Spleen (tissue), 11 donors: ENCODE data around the gene NFYC. TPM values are rescaled to one million over a fixed set of nuclear protein-coding genes. Genes with fewer than 3 reads are reported as not detected.

Experiments used
- DNase-seq: peaks from one replicate; pipeline ENCODE4 v3.0.0-alpha.2; 2020
- H3K27ac ChIP-seq, 8 donors: fragments of 200-600 bp; sonication (generic) in 7 of 8; 1 replicate in 4 of 8; 2 replicates in 4 of 8; pipeline versions ENCODE4 v1.5.0 to v1.8.0; 2016 to 2021; ENCODE audit warnings: inconsistent platforms in 4 of 8, mild to moderate bottlenecking in 4 of 8, moderate library complexity in 1 of 8
- H3K27me3 ChIP-seq, 7 donors: fragments of 200-600 bp; sonication (generic) in 6 of 7; replicated peaks in 1 of 7; 1 replicate in 4 of 7; 2 replicates in 3 of 7; pipeline versions ENCODE4 v1.5.0 to v1.8.0; 2016 to 2021; ENCODE audit warnings: inconsistent platforms in 3 of 7, mild to moderate bottlenecking in 1 of 7
- H3K36me3 ChIP-seq, 6 donors: fragments of 200-600 bp; sonication (generic) in 5 of 6; 1 replicate in 4 of 6; 2 replicates in 2 of 6; pipeline versions ENCODE4 v1.5.0 to v1.8.0; 2016 to 2021; ENCODE audit warnings: inconsistent platforms in 2 of 6
- H3K4me1 ChIP-seq, 6 donors: fragments of 200-600 bp; sonication (generic) in 5 of 6; 1 replicate in 3 of 6; 2 replicates in 3 of 6; pipeline versions ENCODE4 v1.5.0 to v1.8.0; 2016 to 2021; ENCODE audit warnings: inconsistent platforms in 3 of 6
- H3K4me3 ChIP-seq, 8 donors: fragments of 200-600 bp; sonication (generic) in 7 of 8; 1 replicate in 4 of 8; 2 replicates in 4 of 8; pipeline versions ENCODE4 v1.5.0 to v1.8.0; 2016 to 2021; ENCODE audit warnings: inconsistent platforms in 4 of 8, mild to moderate bottlenecking in 4 of 8, moderate library complexity in 2 of 8
- H3K9me3 ChIP-seq, 8 donors: fragments of 200-600 bp; sonication (generic) in 7 of 8; 1 replicate in 4 of 8; 2 replicates in 4 of 8; pipeline versions ENCODE4 v1.5.0 to v1.8.0; 2016 to 2021; ENCODE audit warnings: inconsistent platforms in 4 of 8
- POLR2A ChIP-seq, 3 donors: fragments of 450-650 bp; IDR thresholded peaks; one replicate each; pipeline ENCODE4 v1.5.1; 2017; ENCODE audit warnings: antibody characterized with exemption in 3 of 3, mild to moderate bottlenecking in 1 of 3
- POLR2AphosphoS5 ChIP-seq, 3 donors: sonication (generic); formaldehyde crosslinking; IDR thresholded peaks; one replicate each; pipeline ENCODE4 v1.5.1; 2017; ENCODE audit warnings: antibody characterized with exemption in 3 of 3
- WGBS, 5 donors: extraction: QIAGEN DNeasy Blood & Tissue Kit in 3 of 5; methylation state at CpG; one replicate each; pipeline versions ENCODE4 v1.1.5 to v1.1.7; 2013 to 2018; 5-methylcytosine and 5-hydroxymethylcytosine counted together
- intact Hi-C: fragments of 100-400 bp; cut with DNase I; formaldehyde crosslinking; loops from one replicate; pipeline ENCODE4 v1.15.0; 2023; ENCODE audit warnings: low total_unique reads
- polyA plus RNA-seq, 3 donors: library from polyadenylated mRNA; stranded (reverse); fragments of 200-250 nt; gene quantifications; one replicate each; pipeline ENCODE4 v1.2.1, GENCODE V29; 2013
- total RNA-seq, 7 donors: library from RNA; depleted of rRNA in 3 of 7; stranded (reverse); fragments of >200 nt in 3 of 7; fragmentation: NEBNext Ultra II Directional in 4 of 7; extraction: Animal tissue kit (Norgen Biotek cat#: 25700) in 4 of 7; gene quantifications; one replicate each; pipeline versions ENCODE4 v1.1.0 to v1.2.1, GENCODE V29; 2016 to 2021
- TF ChIP-seq, protein P1 (sequence below), 11 experiments: fragments of 200-600 bp in 7 of 11; fragments of 450-650 bp in 4 of 11; sonication (generic) in 4 of 11; IDR thresholded peaks in 8 of 11; conservative IDR thresholded peaks in 3 of 11; 1 replicate in 7 of 11; 2 replicates in 4 of 11; pipeline versions ENCODE4 v1.4.0 to v1.8.0; 2016 to 2021; ENCODE audit warnings: antibody characterized with exemption in 11 of 11, inconsistent platforms in 4 of 11, mild to moderate bottlenecking in 1 of 11
- donor health status: healthy with polysubstance abuse.
- donor health status: DM: no; HTN: no; CAD: no; lungs with moderate emphysema.
- donor health status: DM: no; HTN: no; CAD: no.
- donor health status: Bipolar disorder and iron deficiency.
- donor health status: healthy.
- donor health status: DM: no; HTN: no; CAD: no.
- donor health status: DM: yes; HTN: yes; CAD: no.

NFYC gene
- total and polyA plus RNA-seq, 10 donors: 34.6 to 99.0 (median 67.7) TPM

DNA sequence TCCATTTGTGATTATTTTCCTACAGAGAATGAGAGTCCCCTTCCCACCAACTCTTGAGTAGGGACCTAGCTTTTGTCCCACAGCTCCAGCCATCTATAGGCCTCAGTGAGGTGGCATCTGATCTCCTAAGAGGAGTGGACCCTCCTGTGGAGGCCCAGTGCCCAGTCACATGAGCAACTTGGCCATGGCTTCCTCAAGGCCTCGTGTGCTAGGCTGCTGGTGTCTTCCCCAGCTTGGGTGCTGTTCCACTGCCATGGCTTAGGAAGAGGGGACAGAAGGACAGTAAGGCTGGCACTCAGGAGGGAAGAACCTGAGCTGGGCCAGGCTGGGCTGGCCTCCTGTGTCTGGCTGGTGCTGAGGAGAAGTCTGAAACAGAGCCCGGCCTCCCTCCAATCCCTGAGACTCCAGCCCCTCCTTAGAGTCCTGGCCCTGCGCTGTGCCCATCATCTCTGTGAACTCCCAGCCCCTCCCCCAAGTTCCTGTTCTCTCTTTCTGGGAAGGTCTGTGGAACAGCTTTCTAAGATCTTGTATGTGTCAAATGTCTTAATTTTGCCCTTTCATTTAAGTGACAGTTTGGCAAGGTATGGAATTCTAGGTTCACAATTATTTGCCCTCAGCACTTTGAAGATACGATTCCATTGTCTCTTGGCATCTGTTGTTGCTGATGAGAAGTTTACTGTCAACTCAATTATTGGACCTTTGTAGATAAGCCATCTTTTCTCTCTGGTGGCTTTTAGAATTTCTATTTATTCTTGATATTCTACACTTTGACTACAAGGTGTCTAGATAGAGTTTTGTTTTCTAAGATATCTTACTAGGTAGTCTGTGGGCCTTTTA is 85.0 kb downstream of the NFYC start:
- no peak for DNase-seq
- H3K4me1 ChIP-seq: peaks cover 0 to 14% (median 3%) of the 10 kb centered on the region in 6 donors
- H3K9me3 ChIP-seq: peaks cover 0 to 16% (median 11%) of the 10 kb centered on the region in 8 donors
- no peak overlapping the region for H3K4me3 ChIP-seq
- H3K27me3 ChIP-seq: no peaks in the 10 kb centered on the region
- no peak overlapping the region for H3K27ac ChIP-seq
- H3K36me3 ChIP-seq: peaks cover 0 to 53% (median 12%) of the 10 kb centered on the region in 6 donors
- WGBS, 5 donors: 91 to 99% (median 96%) methylated on average over 4 of the region's 4 CpGs
- no peak for TF ChIP-seq POLR2A (IDR thresholded peaks at IDR 0.05)
- TF ChIP-seq, protein P1, sequence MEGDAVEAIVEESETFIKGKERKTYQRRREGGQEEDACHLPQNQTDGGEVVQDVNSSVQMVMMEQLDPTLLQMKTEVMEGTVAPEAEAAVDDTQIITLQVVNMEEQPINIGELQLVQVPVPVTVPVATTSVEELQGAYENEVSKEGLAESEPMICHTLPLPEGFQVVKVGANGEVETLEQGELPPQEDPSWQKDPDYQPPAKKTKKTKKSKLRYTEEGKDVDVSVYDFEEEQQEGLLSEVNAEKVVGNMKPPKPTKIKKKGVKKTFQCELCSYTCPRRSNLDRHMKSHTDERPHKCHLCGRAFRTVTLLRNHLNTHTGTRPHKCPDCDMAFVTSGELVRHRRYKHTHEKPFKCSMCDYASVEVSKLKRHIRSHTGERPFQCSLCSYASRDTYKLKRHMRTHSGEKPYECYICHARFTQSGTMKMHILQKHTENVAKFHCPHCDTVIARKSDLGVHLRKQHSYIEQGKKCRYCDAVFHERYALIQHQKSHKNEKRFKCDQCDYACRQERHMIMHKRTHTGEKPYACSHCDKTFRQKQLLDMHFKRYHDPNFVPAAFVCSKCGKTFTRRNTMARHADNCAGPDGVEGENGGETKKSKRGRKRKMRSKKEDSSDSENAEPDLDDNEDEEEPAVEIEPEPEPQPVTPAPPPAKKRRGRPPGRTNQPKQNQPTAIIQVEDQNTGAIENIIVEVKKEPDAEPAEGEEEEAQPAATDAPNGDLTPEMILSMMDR (IDR thresholded peaks at IDR 0.05 in 8 of 11, conservative IDR thresholded peaks at IDR 0.05 in 3 of 11): no peak
- peak in 1 of 3 donors; percentile 13 for TF ChIP-seq POLR2AphosphoS5 (IDR thresholded peaks at IDR 0.05)
- intact Hi-C loops: no loop called here

DNA sequence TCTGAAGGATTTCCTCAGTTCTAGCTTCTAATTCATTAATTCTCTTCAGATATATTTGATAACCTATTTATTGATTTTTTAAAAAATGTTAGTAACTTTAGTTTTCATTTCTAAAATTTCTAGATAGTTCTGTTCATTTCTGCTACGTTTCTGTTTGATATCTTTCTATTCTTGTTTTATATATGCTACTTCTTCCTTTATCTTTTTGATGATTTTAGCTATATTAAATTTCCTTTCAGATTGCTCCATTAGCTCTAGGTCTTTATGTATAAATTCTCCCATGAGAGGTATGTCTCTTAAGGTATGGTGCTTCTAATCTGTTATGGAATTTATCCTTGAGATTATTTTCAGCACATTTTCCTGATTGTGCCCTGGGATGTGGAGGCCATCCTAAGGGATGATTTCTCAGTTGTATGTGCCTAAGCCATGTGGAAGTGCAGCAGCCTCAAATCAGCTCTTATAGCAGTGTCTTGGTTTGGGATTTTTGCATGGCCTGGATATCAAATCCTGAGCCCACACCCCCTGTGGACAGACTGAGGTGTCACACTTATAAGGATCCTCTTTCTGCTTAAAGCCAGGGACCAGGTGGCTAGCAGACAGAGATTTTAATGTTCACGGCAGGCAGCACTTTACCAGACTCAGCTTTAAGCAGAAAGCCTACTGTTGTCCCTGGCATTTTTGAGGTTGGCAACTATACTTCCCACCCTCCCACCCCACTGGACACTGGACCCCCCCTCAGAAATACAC is 85.9 kb downstream of the NFYC start:
- Histone ChIP-seq H3K4me1 (peaks cover 2 to 19% (median 6%) of the 10 kb centered on the region in 6 donors), H3K4me3 (no peak overlapping the region), H3K27me3 (peaks cover 0 to 8% (median 0%) of the 10 kb centered on the region in 7 donors), H3K36me3 (peaks cover 0 to 44% (median 6%) of the 10 kb centered on the region in 6 donors), H3K27ac (no peak overlapping the region), H3K9me3 (peaks cover 0 to 16% (median 11%) of the 10 kb centered on the region in 8 donors)
- WGBS, 5 donors: 93 to 98% (median 96%) methylated on average over 2 of the region's 2 CpGs
- intact Hi-C loops: no loop called here
- TF ChIP-seq, protein P1 (IDR thresholded peaks at IDR 0.05 in 8 of 11, conservative IDR thresholded peaks at IDR 0.05 in 3 of 11): no peak
- TF ChIP-seq POLR2A (IDR thresholded peaks at IDR 0.05) (no peak), POLR2AphosphoS5 (IDR thresholded peaks at IDR 0.05) (no peak)
- DNase-seq: no peak

DNA sequence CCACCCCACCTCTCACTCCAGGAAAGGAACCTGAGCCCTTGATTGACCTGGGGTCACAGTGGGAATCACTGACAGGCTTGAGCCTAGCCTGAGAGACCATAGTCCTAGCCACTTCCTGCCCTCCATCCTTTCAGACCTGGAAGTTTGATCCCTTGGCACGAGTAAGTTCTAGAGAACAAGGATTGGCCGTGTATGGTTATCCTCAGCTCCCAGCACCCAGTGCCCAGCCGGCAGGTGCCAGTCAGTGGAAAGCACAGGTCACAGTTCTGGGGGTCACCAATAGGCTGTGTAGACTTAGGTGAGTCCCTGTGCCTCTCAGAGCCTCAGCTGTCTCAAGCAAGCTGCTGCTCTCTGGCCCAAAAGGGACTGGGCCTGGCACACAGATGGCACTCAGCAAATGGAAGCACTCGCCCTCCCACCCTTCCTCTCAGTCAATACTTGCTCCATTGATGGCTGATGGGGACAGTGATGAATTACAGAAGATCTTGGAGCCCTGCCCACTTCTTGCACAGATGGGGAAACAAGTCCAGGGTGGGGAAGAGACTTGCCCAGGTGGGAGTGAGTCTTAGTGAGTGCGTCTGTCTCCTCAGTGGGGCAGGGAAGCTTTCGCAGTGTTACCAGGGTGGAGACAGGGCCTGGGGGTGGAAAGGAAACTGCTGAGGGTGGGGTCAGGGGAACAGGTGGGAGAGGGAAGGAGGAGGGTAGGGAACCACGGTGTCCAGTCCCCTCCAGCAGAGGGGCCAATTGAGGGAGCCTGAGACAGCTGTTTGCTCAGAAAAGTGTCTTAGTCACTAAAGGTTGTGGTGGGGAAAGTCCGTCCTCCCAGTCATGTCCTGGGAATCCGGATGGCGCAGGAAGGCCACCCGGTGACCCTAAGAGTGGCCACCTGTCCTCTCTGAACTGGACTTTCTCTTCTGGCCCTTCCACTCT is 89.4 kb downstream of the NFYC start:
- H3K4me3 ChIP-seq: no peak overlapping the region
- H3K27ac ChIP-seq: no peak overlapping the region
- H3K9me3 ChIP-seq: peaks cover 0 to 16% (median 11%) of the 10 kb centered on the region in 8 donors
- intact Hi-C loops: no loop called here
- WGBS, 5 donors: 66 to 83% (median 77%) methylated on average over 9 to 11 of the region's 11 CpGs
- H3K27me3 ChIP-seq: peaks cover 0 to 42% (median 22%) of the 10 kb centered on the region in 7 donors
- peaks cover 7 to 25% (median 22%) of the 10 kb centered on the region in 6 donors for H3K4me1 ChIP-seq
- DNase-seq: no peak
- H3K36me3 ChIP-seq: peaks cover 0 to 19% (median 3%) of the 10 kb centered on the region in 6 donors
- TF ChIP-seq, protein P1 (IDR thresholded peaks at IDR 0.05 in 8 of 11, conservative IDR thresholded peaks at IDR 0.05 in 3 of 11): no peak
- TF ChIP-seq POLR2A (IDR thresholded peaks at IDR 0.05) (no peak), POLR2AphosphoS5 (IDR thresholded peaks at IDR 0.05) (no peak)
